Esophagus (tissue), 2 donors: Measurements from ENCODE around the gene TBC1D8. TPM values are rescaled to one million over a fixed set of nuclear protein-coding genes. Genes with fewer than 3 reads are reported as not detected.

Experiments
- H3K27ac ChIP-seq, 2 donors: one replicate each; pipeline ENCODE4 v1.5.1; 2013; ENCODE audit warnings: low read depth in 2 of 2, mild to moderate bottlenecking in 2 of 2, inconsistent platforms in 1 of 2, low read length in 1 of 2, moderate library complexity in 1 of 2
- H3K27me3 ChIP-seq, 2 donors: one replicate each; pipeline ENCODE4 v1.6.1; 2013; ENCODE audit warnings: low read length in 2 of 2, control low read depth in 1 of 2, mild to moderate bottlenecking in 1 of 2; ENCODE audit not compliant: insufficient read depth in 2 of 2, control insufficient read depth in 1 of 2
- H3K36me3 ChIP-seq, 2 donors: one replicate each; pipeline ENCODE4 v1.6.1; 2013; ENCODE audit warnings: low read length in 1 of 2; ENCODE audit not compliant: control insufficient read depth in 2 of 2, insufficient read depth in 2 of 2
- H3K4me1 ChIP-seq, 2 donors: one replicate each; pipeline ENCODE4 v1.6.1; 2013; ENCODE audit warnings: low read length in 1 of 2; ENCODE audit not compliant: control insufficient read depth in 2 of 2, insufficient read depth in 2 of 2
- H3K4me3 ChIP-seq, 2 donors: one replicate each; pipeline ENCODE4 v1.5.1; 2013; ENCODE audit warnings: low read length in 2 of 2, mild to moderate bottlenecking in 2 of 2, low read depth in 1 of 2, moderate library complexity in 1 of 2
- H3K9me3 ChIP-seq, 2 donors: one replicate each; pipeline ENCODE4 v1.6.1; 2013; ENCODE audit warnings: mild to moderate bottlenecking in 2 of 2, low read depth in 1 of 2, low read length in 1 of 2, moderate library complexity in 1 of 2; ENCODE audit not compliant: control insufficient read depth in 2 of 2, insufficient read depth in 1 of 2
- WGBS, 2 donors: extraction: QIAGEN DNeasy Blood & Tissue Kit; methylation state at CpG; one replicate each; pipeline ENCODE4 v1.1.7; 2013; 5-methylcytosine and 5-hydroxymethylcytosine counted together
- polyA plus RNA-seq, 2 donors: library from polyadenylated mRNA; stranded (reverse); fragments of 200-250 nt; gene quantifications; one replicate each; pipeline ENCODE4 v1.2.3, GENCODE V29; 2013
- donor health status: healthy with polysubstance abuse.
- donor health status: Bipolar disorder and iron deficiency.

TBC1D8 gene
- polyA plus RNA-seq, 2 donors: 13.3 to 19.4 TPM

DNA sequence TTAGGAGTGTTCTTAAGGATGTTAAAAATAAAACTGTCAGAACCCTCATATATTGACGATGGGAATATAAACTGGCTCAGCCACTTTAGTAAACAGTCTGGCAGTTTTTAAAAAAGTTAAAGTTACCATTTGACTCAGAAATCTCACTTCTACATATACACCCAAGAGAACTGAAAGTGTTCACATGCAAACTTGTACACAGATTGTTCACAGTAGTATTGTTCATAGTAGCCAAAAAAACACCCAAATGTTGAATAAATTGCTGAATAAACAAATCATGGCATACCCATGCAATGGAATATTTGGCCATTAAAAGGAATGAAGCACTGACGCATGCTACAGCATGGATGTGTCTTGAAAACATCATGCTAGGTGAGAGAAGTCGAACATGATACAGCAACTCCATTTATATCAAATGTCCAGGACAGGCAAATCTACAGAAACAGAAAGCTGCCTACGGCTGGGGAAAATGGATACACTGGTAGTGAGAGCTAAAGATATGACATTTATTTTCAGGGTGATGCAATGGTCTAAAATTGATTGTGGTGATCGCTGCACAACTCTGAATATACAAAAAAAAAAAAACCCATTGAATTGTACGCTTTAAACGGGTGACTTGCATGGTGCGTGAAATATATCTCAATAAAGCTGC is 139.0 kb downstream of the TBC1D8 start:
- Histone ChIP-seq H3K4me3 (no peak overlapping the region), H3K9me3 (no peaks in the 10 kb centered on the region), H3K36me3 (peaks cover 8 to 15% of the 10 kb centered on the region in 2 donors), H3K27me3 (no peaks in the 10 kb centered on the region), H3K4me1 (no peaks in the 10 kb centered on the region), H3K27ac (no peak overlapping the region)
- WGBS, 2 donors: 52 to 59% methylated on average over 8 of the region's 8 CpGs

GRCh38 chr2:101011152-101011551 is 140.0 kb downstream of the TBC1D8 start:
- 87 to 89% methylated on average over 10 of the region's 10 CpGs for WGBS, 2 donors
- Histone ChIP-seq H3K27me3 (no peaks in the 10 kb centered on the region), H3K36me3 (peaks cover 8 to 17% of the 10 kb centered on the region in 2 donors), H3K9me3 (no peaks in the 10 kb centered on the region), H3K4me3 (no peak overlapping the region), H3K4me1 (no peaks in the 10 kb centered on the region), H3K27ac (no peak overlapping the region)

- H3K27me3 ChIP-seq: no peaks in the 10 kb centered on the region
- peaks cover 16 to 33% of the 10 kb centered on the region in 2 donors for H3K36me3 ChIP-seq
- H3K4me3 ChIP-seq: no peak overlapping the region
- no peaks in the 10 kb centered on the region for H3K9me3 ChIP-seq
- WGBS, 2 donors: 75 to 79% methylated on average over 11 of the region's 11 CpGs
- no peak overlapping the region for H3K27ac ChIP-seq
- peaks cover 0 to 3% of the 10 kb centered on the region in 2 donors for H3K4me1 ChIP-seq
Measured at GRCh38 chr2:101007415-101008345, 143.5 kb downstream of the TBC1D8 start.

- H3K4me3 ChIP-seq: no peak overlapping the region
- no peaks in the 10 kb centered on the region for H3K9me3 ChIP-seq
- H3K27ac ChIP-seq: no peak overlapping the region
- no peaks in the 10 kb centered on the region for H3K27me3 ChIP-seq
- peaks cover 16 to 29% of the 10 kb centered on the region in 2 donors for H3K36me3 ChIP-seq
- WGBS, 2 donors: 72 to 77% methylated on average over 4 of the region's 4 CpGs
- H3K4me1 ChIP-seq: peaks cover 0 to 5% of the 10 kb centered on the region in 2 donors
Measured at GRCh38 chr2:101006065-101006715, 145.0 kb downstream of the TBC1D8 start.

- Histone ChIP-seq H3K9me3 (no peaks in the 10 kb centered on the region), H3K27me3 (no peaks in the 10 kb centered on the region), H3K4me1 (peaks cover 0 to 5% of the 10 kb centered on the region in 2 donors), H3K4me3 (peak overlapping the region in 1 of 2 donors; percentile 5), H3K36me3 (peaks cover 16 to 27% of the 10 kb centered on the region in 2 donors), H3K27ac (no peak overlapping the region)
- WGBS, 2 donors: 89 to 90% methylated on average over 12 of the region's 12 CpGs
Measured at GRCh38 chr2:101004620-101005325, 146.4 kb downstream of the TBC1D8 start.

- Histone ChIP-seq H3K4me3 (peak overlapping the region; percentile 99), H3K4me1 (peaks cover 0 to 5% of the 10 kb centered on the region in 2 donors), H3K27me3 (no peaks in the 10 kb centered on the region), H3K27ac (peak overlapping the region in 1 of 2 donors; percentile 97), H3K9me3 (no peaks in the 10 kb centered on the region), H3K36me3 (peaks cover 16 to 24% of the 10 kb centered on the region in 2 donors)
- WGBS, 2 donors: 16 to 21% methylated on average over 12 of the region's 12 CpGs
Measured at GRCh38 chr2:101003278-101003775, 147.9 kb downstream of the TBC1D8 start.

DNA sequence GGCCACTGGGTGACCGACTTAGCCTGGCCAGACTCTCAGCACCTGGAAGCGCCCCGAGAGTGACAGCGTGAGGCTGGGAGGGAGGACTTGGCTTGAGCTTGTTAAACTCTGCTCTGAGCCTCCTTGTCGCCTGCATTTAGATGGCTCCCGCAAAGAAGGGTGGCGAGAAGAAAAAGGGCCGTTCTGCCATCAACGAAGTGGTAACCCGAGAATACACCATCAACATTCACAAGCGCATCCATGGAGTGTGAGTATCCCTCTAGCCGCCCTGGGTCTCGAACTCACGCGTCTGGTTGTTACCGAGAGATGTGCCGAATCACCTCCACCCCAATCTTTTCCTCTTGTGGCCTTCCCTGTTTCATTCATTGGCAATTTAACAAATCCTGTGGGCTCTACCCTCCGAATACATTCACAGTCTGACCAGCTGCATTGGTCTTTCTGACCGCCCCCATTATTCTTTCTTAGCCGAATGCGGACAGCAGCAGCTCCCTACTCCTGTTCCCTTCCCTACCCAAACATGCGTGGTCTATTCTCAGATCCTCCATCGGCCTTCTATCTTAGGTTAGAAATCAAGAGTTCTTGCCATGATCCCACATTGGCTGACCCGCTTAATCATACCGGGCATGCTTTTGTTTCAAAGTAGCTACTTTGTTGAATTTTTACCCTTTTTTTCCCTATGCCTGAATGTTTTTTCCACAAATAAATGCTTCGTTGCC is 148.5 kb downstream of the TBC1D8 start:
- Histone ChIP-seq H3K27ac (peak overlapping the region; percentile 89 to 97), H3K36me3 (peaks cover 11 to 22% of the 10 kb centered on the region in 2 donors), H3K4me3 (peak overlapping the region; percentile 99), H3K4me1 (peaks cover 0 to 5% of the 10 kb centered on the region in 2 donors), H3K9me3 (no peaks in the 10 kb centered on the region), H3K27me3 (no peaks in the 10 kb centered on the region)
- WGBS, 2 donors: 1% methylated on average over 26 of the region's 26 CpGs

DNA sequence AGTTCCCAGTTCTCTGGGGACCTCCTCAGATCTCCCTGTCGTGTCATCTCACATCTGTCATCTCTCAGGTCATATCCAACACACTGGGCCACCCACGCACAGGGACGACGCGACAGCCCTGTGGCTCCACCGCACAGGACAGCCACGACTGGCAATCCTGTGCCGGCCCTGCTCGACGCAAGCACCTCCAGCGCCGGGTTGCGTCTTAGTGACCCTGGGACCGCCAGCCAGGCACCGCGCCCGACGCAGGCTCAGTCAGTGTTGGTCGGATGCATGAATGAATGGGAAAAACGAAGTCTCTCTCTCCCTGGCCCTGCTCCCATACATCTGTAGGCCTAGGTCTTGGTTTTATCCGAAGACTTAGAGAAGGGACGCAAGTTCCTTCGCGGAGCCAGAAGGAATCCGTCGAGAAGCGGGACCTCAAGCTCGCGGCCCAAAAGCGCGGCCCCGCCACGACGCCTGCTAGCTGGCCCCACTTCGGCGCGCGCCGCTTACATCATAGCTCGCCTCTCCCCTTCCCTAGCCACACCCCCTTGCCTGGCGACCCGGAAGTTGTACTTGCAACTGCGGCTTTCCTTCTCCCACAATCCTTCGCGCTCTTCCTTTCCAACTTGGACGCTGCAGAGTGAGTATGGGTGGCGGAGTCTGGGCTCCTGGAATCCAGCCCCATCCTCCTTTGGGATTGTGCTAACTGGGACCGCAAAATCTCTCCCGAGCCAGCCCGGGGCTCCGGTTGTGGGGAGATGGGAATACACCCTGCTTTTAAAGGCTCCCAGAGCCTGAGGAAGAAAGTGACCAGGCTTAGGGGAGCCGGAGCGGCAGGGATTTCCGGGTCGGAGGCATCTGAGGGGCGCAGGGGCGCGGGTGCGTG is 149.3 kb downstream of the TBC1D8 start, which contains the start of gene RPL31:
Gene RPL31 (plus strand): TSS at position 599 of the 871 bp plus-strand sequence. CDS start 413 bp downstream, outside the sequence.
- H3K4me1 ChIP-seq: peaks cover 0 to 5% of the 10 kb centered on the region in 2 donors
- H3K27ac ChIP-seq: peak within 1 kb of the TSS; percentile 89 to 97
- no peaks in the 10 kb centered on the region for H3K27me3 ChIP-seq
- peaks cover 8 to 17% of the 10 kb centered on the region in 2 donors for H3K36me3 ChIP-seq
- H3K4me3 ChIP-seq: peak within 1 kb of the TSS; percentile 99
- WGBS, 2 donors: 5 to 8% methylated on average over 58 to 59 of the region's 59 CpGs
- H3K9me3 ChIP-seq: no peaks in the 10 kb centered on the region
